Left lung (tissue), 10 donors: ENCODE results near the gene ASB2. TPM values are rescaled to one million over a fixed set of nuclear protein-coding genes. Genes with fewer than 3 reads are reported as not detected.

Experiments used
- ATAC-seq: fragments of 200-7000 bp; cut with Tn5 transposase; one replicate; pipeline ENCODE4 v1.9.1; 2020; ENCODE audit warnings: moderate library complexity
- DNase-seq, 4 donors: peaks; one replicate each; pipeline ENCODE4 v3.0.0-alpha.2; 2013 to 2020
- H3K27ac ChIP-seq, 2 donors: fragments of 200-600 bp; sonication (generic) in 1 of 2; one replicate each; pipeline versions ENCODE4 v1.5.0 to v1.8.0; 2020 to 2021
- H3K27me3 ChIP-seq, 2 donors: fragments of 200-600 bp; sonication (generic) in 1 of 2; one replicate each; pipeline versions ENCODE4 v1.5.0 to v1.8.0; 2020 to 2021
- H3K36me3 ChIP-seq, 2 donors: fragments of 200-600 bp; sonication (generic) in 1 of 2; one replicate each; pipeline versions ENCODE4 v1.5.0 to v1.8.0; 2020 to 2021
- H3K4me1 ChIP-seq, 2 donors: fragments of 200-600 bp; one replicate each; pipeline ENCODE4 v1.8.0; 2021
- H3K4me3 ChIP-seq, 2 donors: fragments of 200-600 bp; sonication (generic) in 1 of 2; one replicate each; pipeline versions ENCODE4 v1.5.0 to v1.8.0; 2020 to 2021; ENCODE audit warnings: mild to moderate bottlenecking in 1 of 2
- H3K9me3 ChIP-seq, 2 donors: fragments of 200-600 bp; sonication (generic) in 1 of 2; one replicate each; pipeline versions ENCODE4 v1.5.0 to v1.8.0; 2020 to 2021
- intact Hi-C, 2 donors: fragments of 100-400 bp; cut with DNase I; formaldehyde crosslinking; loops; one replicate each; pipeline versions ENCODE4 v1.11.2 to v1.14.2; 2022
- polyA plus RNA-seq, 6 donors: library from polyadenylated mRNA; unstranded; fragments of 120-200 nt; gene quantifications; one replicate each; pipeline ENCODE4 v1.2.1, GENCODE V29; 2013; ENCODE audit not compliant: insufficient read length in 6 of 6
- total RNA-seq, 2 donors: library from RNA; stranded (reverse); fragmentation: NEBNext Ultra II Directional; extraction: Animal tissue kit (Norgen Biotek cat#: 25700); gene quantifications; one replicate each; pipeline ENCODE4 v1.2.1, GENCODE V29; 2021
- TF ChIP-seq, protein P1 (sequence below), 2 donors: fragments of 200-600 bp; sonication (generic) in 1 of 2; IDR thresholded peaks; one replicate each; pipeline versions ENCODE4 v1.5.0 to v1.8.0; 2021; ENCODE audit warnings: antibody characterized with exemption in 2 of 2
- donor health status: DM: no; HTN: yes; CAD: no.
- donor health status: DM: no; HTN: no; CAD: no.

The ASB2 gene
- total and polyA plus RNA-seq, 8 donors: 0.81 to 3.2 (median 1.6) TPM

DNA sequence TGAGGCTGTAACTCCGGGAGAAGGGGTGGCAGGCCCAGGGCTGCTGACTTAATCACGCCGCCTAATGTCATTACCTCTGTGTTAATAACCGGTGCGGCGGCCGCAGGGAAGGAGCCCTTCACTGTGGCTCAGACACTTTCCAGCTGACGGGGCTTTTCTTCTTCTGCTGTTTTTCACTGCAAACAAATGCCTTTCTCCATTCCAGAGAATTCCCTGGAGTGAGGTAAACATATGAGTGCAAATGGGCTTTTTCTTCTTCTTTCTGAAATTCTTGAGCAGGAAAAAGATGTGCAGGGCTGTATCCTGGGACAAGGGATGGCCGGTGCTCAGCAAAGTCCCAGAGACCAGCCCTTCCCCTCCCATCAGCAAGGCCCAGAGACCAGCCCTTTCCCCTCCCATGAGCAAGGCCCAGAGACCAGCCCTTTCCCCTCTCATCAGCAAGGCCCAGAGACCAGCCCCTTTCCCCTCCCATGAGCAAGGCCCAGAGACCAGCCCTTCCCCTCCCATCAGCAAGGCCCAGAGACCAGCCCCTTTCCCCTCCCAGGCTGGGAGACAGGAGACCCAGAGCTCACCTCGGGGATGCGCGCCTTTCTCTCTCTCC, 82.6 kb downstream of the ASB2 start:
- Histone ChIP-seq H3K27me3 (peaks cover 0 to 27% of the 10 kb centered on the region in 2 donors), H3K4me1 (no peaks in the 10 kb centered on the region), H3K4me3 (no peak overlapping the region), H3K9me3 (no peaks in the 10 kb centered on the region), H3K36me3 (no peaks in the 10 kb centered on the region), H3K27ac (no peak overlapping the region)
- intact Hi-C loops: loop anchor here in 1 of 2 donors (5.0 kb wide), 1 partner anchor 236 kb away; no protein-coding TSS in a partner anchor
- TF ChIP-seq, protein P1, sequence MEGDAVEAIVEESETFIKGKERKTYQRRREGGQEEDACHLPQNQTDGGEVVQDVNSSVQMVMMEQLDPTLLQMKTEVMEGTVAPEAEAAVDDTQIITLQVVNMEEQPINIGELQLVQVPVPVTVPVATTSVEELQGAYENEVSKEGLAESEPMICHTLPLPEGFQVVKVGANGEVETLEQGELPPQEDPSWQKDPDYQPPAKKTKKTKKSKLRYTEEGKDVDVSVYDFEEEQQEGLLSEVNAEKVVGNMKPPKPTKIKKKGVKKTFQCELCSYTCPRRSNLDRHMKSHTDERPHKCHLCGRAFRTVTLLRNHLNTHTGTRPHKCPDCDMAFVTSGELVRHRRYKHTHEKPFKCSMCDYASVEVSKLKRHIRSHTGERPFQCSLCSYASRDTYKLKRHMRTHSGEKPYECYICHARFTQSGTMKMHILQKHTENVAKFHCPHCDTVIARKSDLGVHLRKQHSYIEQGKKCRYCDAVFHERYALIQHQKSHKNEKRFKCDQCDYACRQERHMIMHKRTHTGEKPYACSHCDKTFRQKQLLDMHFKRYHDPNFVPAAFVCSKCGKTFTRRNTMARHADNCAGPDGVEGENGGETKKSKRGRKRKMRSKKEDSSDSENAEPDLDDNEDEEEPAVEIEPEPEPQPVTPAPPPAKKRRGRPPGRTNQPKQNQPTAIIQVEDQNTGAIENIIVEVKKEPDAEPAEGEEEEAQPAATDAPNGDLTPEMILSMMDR (IDR thresholded peaks at IDR 0.05): no peak
- no peak for DNase-seq
- ATAC-seq: no peak

- no peaks in the 10 kb centered on the region for H3K36me3 ChIP-seq
- intact Hi-C loops: loop anchor here in 1 of 2 donors (5.0 kb wide), 1 partner anchor 236 kb away; no protein-coding TSS in a partner anchor
Measured at GRCh38 chr14:93892923-93893558, 83.3 kb downstream of the ASB2 start.

DNA sequence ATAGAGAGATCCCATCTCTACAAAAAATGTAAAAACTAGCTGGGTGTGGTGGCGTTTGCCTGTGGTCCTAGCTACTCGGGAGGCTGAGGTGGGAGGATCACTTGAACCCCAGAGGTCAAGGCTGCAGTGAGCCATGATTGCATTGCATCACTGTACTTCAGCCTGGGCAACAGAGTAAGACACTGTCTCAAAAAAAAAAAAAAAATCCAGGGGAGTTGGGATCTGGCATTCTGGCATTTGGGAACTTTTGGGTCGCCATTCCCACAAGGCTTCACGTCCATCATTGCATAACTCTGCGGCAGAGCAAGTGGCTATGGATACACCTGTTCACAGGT, 83.9 kb downstream of the ASB2 start:
- Histone ChIP-seq H3K27me3 (peaks cover 0 to 36% of the 10 kb centered on the region in 2 donors), H3K4me3 (no peak overlapping the region), H3K4me1 (no peaks in the 10 kb centered on the region), H3K9me3 (no peaks in the 10 kb centered on the region), H3K36me3 (no peaks in the 10 kb centered on the region), H3K27ac (no peak overlapping the region)
- DNase-seq (no peak), ATAC-seq (no peak)
- TF ChIP-seq, protein P1 (IDR thresholded peaks at IDR 0.05): no peak
- intact Hi-C loops: loop anchor here in 1 of 2 donors (5.0 kb wide), 1 partner anchor 235 kb away; no protein-coding TSS in a partner anchor

More at GRCh38 chr14:93892923-93893558, 83.3 kb downstream of the ASB2 start:
- no peak overlapping the region for H3K4me3 ChIP-seq
- H3K27me3 ChIP-seq: peaks cover 0 to 34% of the 10 kb centered on the region in 2 donors
- TF ChIP-seq, protein P1 (IDR thresholded peaks at IDR 0.05): peak; percentile 93 to 98
- no peaks in the 10 kb centered on the region for H3K9me3 ChIP-seq
- ATAC-seq (peak; percentile 87), DNase-seq (peak; percentile 52 to 89 (median 62))
- H3K4me1 ChIP-seq: no peaks in the 10 kb centered on the region
- no peak overlapping the region for H3K27ac ChIP-seq

- H3K9me3 ChIP-seq: no peaks in the 10 kb centered on the region
- TF ChIP-seq, protein P1 (IDR thresholded peaks at IDR 0.05): no peak
- no peak overlapping the region for H3K4me3 ChIP-seq
- H3K27me3 ChIP-seq: peaks cover 0 to 36% of the 10 kb centered on the region in 2 donors
- H3K4me1 ChIP-seq: no peaks in the 10 kb centered on the region
- no peak overlapping the region for H3K27ac ChIP-seq
- intact Hi-C loops: loop anchor here in 1 of 2 donors (5.0 kb wide), 1 partner anchor 235 kb away; no protein-coding TSS in a partner anchor
- no peak for ATAC-seq
- no peak for DNase-seq
- no peaks in the 10 kb centered on the region for H3K36me3 ChIP-seq
Measured at GRCh38 chr14:93891756-93892504, 84.4 kb downstream of the ASB2 start.
